Retinal pigment epithelial cell (primary cell): Measurements from ENCODE around the gene PODN.

Source experiments
- DNase-seq: peaks from one replicate; pipeline ENCODE4 v3.0.0-alpha.2; 2010; ENCODE audit warnings: low read depth
- H3K4me3 ChIP-seq: 2 replicates; pipeline ENCODE4 v1.5.1; 2011; ENCODE audit warnings: mild to moderate bottlenecking, low read length, control low read depth, moderate library complexity
- TF ChIP-seq, protein P1 (sequence below): conservative IDR thresholded peaks from 2 replicates; pipeline ENCODE4 v1.5.1; 2011; ENCODE audit warnings: low read depth, low read length, control low read depth, inconsistent platforms

PODN gene

DNA sequence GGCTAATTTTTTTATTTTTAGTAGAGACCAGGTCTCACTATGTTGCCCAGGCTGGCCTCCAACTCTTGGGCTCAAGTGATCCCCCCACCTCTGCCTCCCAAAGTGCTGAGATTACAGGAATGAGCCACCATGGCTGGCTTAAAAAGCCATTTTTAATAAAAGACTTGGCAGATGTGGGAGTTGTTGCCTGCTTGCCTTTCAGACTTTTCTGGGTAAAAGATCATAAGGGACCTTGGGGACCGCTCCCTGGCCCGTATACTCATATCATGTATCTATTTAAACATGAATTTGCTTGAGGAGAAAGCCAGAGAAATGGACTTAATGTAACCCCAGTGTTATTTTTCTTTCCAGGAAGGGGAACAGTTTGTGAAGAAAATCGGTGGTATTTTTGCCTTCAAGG lies 23.4 kb upstream of the PODN start:
- TF ChIP-seq, protein P1, sequence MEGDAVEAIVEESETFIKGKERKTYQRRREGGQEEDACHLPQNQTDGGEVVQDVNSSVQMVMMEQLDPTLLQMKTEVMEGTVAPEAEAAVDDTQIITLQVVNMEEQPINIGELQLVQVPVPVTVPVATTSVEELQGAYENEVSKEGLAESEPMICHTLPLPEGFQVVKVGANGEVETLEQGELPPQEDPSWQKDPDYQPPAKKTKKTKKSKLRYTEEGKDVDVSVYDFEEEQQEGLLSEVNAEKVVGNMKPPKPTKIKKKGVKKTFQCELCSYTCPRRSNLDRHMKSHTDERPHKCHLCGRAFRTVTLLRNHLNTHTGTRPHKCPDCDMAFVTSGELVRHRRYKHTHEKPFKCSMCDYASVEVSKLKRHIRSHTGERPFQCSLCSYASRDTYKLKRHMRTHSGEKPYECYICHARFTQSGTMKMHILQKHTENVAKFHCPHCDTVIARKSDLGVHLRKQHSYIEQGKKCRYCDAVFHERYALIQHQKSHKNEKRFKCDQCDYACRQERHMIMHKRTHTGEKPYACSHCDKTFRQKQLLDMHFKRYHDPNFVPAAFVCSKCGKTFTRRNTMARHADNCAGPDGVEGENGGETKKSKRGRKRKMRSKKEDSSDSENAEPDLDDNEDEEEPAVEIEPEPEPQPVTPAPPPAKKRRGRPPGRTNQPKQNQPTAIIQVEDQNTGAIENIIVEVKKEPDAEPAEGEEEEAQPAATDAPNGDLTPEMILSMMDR: no peak
- no peak overlapping the region for H3K4me3 ChIP-seq

DNA sequence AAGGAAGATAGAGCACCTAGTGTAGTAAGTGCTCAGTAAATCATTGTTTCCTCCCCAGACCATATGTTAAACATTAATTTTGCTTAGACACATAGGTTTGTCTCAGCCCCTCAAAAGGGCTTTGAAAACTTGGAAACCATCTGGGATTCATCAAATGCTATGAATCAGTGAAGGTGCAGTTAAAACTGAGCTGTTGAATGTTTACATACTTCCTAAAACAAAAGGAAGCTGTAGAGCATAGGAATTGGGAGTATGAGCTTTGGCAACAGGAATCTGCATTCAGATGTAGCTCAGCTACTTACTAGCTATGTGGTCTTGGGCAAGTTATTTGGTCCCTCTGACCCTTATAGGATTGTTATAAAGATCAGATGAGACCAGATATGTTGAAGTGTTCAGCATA lies 18.7 kb upstream of the PODN start:
- no peak for DNase-seq
- TF ChIP-seq, protein P1: no peak

More for the DNA sequence above, 23.4 kb upstream of the PODN start:
- no peak for DNase-seq

DNA sequence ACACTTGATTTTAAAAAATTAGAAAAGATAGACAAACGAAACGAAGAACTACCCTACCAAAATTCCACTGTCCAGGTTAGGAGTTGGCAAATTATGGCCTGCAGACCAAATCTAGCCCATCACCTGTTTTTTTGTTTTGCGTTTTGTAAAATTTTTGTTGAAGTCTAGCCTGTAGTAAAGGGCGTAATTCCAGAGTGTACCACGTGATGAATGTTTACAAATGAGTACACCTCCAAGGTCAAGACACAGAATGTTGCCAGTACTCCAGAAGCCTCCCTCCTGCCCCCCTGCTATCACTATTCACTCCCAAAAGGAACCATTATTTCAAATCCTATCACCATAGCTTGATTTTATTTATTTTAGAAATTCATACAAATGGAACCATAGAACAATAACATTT lies 17.1 kb upstream of the PODN start:
- TF ChIP-seq, protein P1: no peak
- no peak for DNase-seq
- no peak overlapping the region for H3K4me3 ChIP-seq

More for the DNA sequence above, 18.7 kb upstream of the PODN start:
- H3K4me3 ChIP-seq: no peak overlapping the region

DNA sequence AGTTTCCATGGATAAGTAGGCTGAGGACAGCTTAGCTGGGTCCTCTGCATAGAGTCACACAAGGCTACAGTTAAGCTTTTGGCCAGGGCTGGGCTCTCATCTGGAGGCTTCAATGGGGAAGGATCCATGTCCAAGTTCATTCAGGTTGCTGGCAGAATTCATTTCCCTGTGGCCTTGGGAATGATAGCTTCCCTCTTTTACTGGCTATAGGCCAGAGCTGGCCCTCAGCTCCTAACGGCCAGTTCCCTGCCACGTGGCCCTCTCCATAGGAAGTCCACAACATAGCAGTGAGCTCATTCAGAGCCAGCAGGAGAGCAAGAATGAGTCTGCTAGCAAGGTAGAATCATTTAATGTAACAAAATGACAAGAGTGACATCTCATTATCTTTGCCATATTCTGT lies 15.1 kb upstream of the PODN start:
- TF ChIP-seq, protein P1: no peak
- DNase-seq: no peak
- H3K4me3 ChIP-seq: no peak overlapping the region

DNA sequence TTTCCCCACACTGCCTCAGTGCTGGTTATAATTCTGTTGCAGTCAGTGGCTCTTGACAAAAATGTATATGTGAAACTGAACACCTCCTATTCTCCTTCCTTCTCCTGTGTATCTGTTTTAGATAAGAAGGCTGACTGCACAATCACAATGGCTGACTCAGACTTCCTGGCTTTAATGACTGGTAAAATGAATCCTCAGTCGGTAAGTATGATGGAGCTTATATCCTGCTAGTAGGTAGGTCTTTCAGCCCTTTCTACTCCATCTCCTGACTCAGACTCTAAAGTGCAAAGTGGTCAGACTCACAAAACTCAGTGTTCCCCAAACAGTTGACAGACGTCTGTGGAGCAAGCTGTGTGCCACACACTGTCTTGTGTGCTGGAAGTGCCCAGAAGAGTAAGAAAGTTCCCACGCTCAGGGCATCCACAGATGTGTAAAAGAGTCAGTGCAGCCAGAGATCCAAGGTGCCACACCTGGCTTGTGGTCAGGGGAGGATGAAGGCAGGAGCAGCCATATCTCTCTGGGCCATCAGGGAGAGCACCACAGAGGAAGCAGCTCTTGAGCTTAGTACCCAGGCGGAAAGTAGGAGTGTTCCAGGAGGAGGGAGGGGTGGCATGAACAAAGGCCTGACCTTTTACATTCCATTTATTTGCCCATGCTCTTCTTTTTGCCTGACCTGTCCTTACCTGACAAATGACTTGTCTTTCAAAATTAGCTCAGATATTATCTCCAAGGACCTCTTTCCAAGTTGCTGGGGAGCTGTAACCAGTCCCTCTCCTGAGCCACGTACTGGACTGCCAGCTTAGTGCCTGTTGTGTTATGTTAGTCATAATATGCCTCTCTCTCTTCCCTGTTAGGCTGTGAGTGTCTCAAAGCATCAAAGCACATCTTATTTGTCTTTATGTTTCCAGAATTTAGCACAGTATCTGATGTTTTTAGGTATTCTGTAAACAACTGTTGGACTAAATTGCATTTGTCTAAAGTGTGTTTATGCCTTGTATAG lies 14.0 kb upstream of the PODN start:
- H3K4me3 ChIP-seq: no peak overlapping the region
- DNase-seq: peak; percentile 42
- TF ChIP-seq, protein P1: no peak

DNA sequence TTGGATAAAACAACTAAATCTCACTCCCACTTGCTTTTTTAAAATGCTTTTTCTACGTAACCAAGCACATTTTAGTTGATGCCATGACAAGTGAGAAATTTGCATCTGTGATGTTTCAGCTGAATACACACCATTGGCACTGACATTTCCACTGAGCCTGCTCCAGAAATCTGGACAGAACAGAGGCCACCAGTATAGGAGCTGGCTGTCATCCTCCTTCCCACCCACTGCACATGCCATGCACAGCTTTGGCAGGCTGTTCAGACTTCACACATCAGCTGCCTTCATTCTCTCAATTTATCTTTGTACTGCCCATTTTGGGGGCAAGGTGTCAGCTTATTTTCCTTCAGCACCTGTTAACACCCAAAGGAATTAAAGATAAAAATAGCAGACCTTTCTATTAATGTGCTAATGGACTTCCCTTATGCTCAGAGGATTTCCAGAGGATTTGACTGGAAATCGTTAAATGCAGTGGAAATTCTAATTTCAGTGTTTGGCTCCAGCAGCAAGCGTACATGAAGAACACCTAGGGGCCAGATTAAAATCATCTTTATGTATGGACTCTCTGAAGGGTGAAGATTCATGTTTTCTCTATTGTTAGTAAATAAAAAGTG lies 12.9 kb upstream of the PODN start:
- no peak for DNase-seq
- H3K4me3 ChIP-seq: no peak overlapping the region
- TF ChIP-seq, protein P1: no peak
